BJ (cell line): ENCODE measurements around the gene PTPN12. TPM values are rescaled to one million over a fixed set of nuclear protein-coding genes. Genes with fewer than 3 reads are reported as not detected.

Experiments used
- CTCF ChIA-PET: fragments of 350-600 bp; formaldehyde crosslinking; extraction: SDS; loops from one replicate; lab custom pipeline; 2021; ENCODE audit warnings: antibody characterized with exemption, inconsistent platforms; lab: Yijun Ruan, JAX
- POLR2A ChIA-PET: fragments of 300-600 bp; sonication (Branson Sonifier 250); formaldehyde crosslinking; extraction: SDS; loops from one replicate; lab custom pipeline; 2021; ENCODE audit warnings: antibody characterized with exemption; lab: Charles Lee
- DNase-seq: peaks from one replicate; pipeline ENCODE4 v3.0.0-alpha.2; 2011; ENCODE audit warnings: low read depth
- H3K27me3 ChIP-seq: 2 replicates; pipeline ENCODE4 v1.6.0; 2011; ENCODE audit warnings: low read length; ENCODE audit not compliant: control insufficient read depth, insufficient read depth
- H3K36me3 ChIP-seq: 2 replicates; pipeline ENCODE4 v1.5.1; 2011; ENCODE audit warnings: low read length; ENCODE audit not compliant: control insufficient read depth, insufficient read depth
- H3K4me3 ChIP-seq: 2 replicates; pipeline ENCODE4 v1.5.1; 2011; ENCODE audit warnings: low read depth, mild to moderate bottlenecking, control low read depth, low read length
- CTCF ChIP-seq: IDR thresholded peaks from 2 replicates; pipeline ENCODE4 v1.5.1; 2011; ENCODE audit warnings: low read depth, mild to moderate bottlenecking, control low read depth, inconsistent platforms, low read length, moderate library complexity; ENCODE audit not compliant: insufficient read depth
- polyA minus RNA-seq: library from RNA; depleted of rRNA, polyadenylated mRNA; stranded (reverse); fragments of >200 nt; gene quantifications from 2 replicates; pipeline ENCODE4 v1.2.3, GENCODE V29; 2011; rRNA and poly(A)+ RNA removed
- polyA plus RNA-seq: library from polyadenylated mRNA; depleted of rRNA; stranded (reverse); fragments of >200 nt; gene quantifications from 2 replicates; pipeline ENCODE4 v1.2.3, GENCODE V29; 2011; rRNA removed

Gene PTPN12
- 19.7 and 30.8 TPM in 2 replicates for polyA plus RNA-seq
- polyA minus RNA-seq = 25.5 and 26.7 TPM in 2 replicates

DNA sequence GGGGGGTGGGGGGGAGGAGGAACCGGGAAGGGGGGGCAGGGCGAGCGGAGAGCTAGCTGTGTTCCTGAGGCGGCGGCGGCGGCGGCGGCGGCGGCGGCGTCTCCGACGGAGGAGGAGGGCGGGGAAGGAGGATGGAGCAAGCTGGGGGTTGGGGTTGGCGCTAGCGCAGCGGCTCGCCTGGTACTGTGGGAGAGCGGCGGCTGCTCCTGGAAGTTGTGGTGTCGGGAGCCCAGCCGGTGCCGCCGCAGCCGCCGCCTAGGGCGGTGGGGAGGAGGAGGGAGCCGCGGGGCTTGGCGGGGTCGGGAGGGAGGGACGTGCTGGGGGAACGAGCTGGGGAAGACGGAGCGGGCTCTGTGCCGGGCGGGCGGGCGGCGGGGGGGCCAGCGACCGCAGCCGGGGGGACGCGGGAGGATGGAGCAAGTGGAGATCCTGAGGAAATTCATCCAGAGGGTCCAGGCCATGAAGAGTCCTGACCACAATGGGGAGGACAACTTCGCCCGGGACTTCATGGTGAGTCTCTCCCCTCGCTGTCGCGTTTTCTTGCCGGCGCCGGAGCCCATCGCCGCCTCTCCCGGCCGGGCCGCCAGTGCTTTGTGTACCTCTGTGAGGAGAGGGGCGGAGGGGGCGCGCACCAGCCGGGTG lies at the start of gene PTPN12:
TSS of gene PTPN12 (plus strand) at position 160 of the 642 bp plus-strand sequence. CDS start at position 412, 252 bp downstream.
- POLR2A ChIA-PET = interaction anchor here (0.6 to 0.7 kb wide), 4 partner anchors 8 to 314 kb away, joined by 3 to 14 read pairs (median 8); no protein-coding TSS in a partner anchor
- Histone ChIP-seq H3K4me3 (peak within 1 kb of the TSS; percentile 97), H3K27me3 (no peaks in the 10 kb centered on the region), H3K36me3 (no peaks in the 10 kb centered on the region)
- CTCF ChIA-PET = interaction anchor here (0.7 kb wide), 1 partner anchor 109 kb away, joined by 3 read pairs; no protein-coding TSS in a partner anchor
- DNase-seq = no peak
- no peak for TF ChIP-seq CTCF

DNA sequence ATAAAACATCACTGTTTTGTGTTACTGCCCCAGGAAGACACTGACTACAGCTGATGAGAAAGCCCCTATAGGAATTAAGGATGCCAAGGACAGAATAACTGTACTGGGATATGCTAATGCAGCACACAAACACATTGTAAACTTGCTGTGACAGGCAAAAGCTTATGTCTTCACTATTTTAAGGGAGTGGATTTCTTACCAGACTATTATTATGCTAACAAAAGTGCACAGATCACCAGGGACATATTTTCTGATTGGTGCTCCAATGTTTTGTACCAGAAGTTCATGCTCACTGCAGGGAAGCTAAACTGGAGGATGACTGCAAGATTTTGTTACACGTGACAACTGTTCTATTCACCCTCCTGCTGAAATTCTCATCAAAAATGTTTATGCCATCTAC lies 48.1 kb upstream of the PTPN12 start:
- no peak for TF ChIP-seq CTCF
- ChIA-PET POLR2A (no interaction called here), CTCF (no interaction called here)
- Histone ChIP-seq H3K36me3 (no peaks in the 10 kb centered on the region), H3K27me3 (no peaks in the 10 kb centered on the region), H3K4me3 (no peak overlapping the region)
- no peak for DNase-seq

DNA sequence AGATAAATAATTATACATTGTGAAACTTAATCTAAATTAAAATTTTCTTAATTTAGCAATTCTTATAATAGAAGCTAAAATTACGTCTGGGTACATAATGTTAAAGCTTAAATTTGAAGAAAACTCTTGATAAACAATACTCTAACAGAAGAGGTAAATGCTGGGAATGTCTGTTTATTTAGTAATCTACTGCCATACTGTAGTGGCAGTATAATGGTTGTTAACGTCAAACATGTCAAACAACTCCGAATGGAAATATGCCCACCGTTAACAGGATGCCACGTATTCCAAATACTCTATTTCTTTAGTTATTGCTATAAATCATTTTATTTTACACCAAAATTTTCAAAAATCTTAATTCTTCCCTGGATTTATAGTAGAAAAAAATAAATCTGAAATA lies 40.0 kb upstream of the PTPN12 start:
- Histone ChIP-seq H3K36me3 (no peaks in the 10 kb centered on the region), H3K4me3 (no peak overlapping the region), H3K27me3 (no peaks in the 10 kb centered on the region)
- POLR2A ChIA-PET = no interaction called here
- CTCF ChIA-PET = no interaction called here
- no peak for DNase-seq
- no peak for TF ChIP-seq CTCF

- ChIA-PET CTCF (no interaction called here), POLR2A (no interaction called here)
- DNase-seq = no peak
- H3K27me3 ChIP-seq = no peaks in the 10 kb centered on the region
- no peaks in the 10 kb centered on the region for H3K36me3 ChIP-seq
- no peak overlapping the region for H3K4me3 ChIP-seq
- no peak for TF ChIP-seq CTCF
These were observed 38.3 kb upstream of the PTPN12 start for GRCh38 chr7:77498659-77499379.

DNA sequence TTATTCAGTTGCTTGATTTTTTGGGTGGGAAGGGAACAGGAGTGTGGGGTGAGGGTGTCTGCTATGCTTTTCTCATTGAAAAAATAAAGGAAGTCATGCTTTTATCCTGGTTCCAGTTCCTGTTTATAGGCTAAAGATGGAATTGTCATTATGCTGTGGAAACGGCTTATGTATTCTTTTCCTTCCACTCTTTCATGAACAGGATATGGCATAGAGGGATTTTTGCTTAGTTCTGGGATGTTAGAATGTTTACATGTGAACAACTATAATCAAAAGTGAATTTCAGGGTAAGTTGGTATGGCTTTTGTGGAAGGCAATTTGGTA lies 35.9 kb upstream of the PTPN12 start:
- TF ChIP-seq CTCF = no peak
- ChIA-PET CTCF (no interaction called here), POLR2A (no interaction called here)
- Histone ChIP-seq H3K27me3 (no peaks in the 10 kb centered on the region), H3K4me3 (no peak overlapping the region), H3K36me3 (no peaks in the 10 kb centered on the region)
- no peak for DNase-seq
